ENCODE data around the gene TNFAIP8L2.
"Not testable (repeated sequence)": the region's sequence is repeated elsewhere in the genome, so short reads cannot be mapped to it uniquely, and the experiment has no call there.

The TNFAIP8L2 gene

GRCh38 chr1:151193304-151193703 lies 36.9 kb downstream of the TNFAIP8L2 start:
- DNase-seq, result no peak

- no peak for DNase-seq
Observed at GRCh38 chr1:151193856-151194255, 37.4 kb downstream of the TNFAIP8L2 start.

GRCh38 chr1:151194894-151195594 lies 38.6 kb downstream of the TNFAIP8L2 start:
- DNase-seq, result peak; percentile 14 to 33

GRCh38 chr1:151196292-151196800 lies 39.9 kb downstream of the TNFAIP8L2 start:
- peak; percentile 82 to 93 for DNase-seq

GRCh38 chr1:151197863-151198253 lies 41.4 kb downstream of the TNFAIP8L2 start:
- no peak for DNase-seq

GRCh38 chr1:151198254-151199127 lies 42.0 kb downstream of the TNFAIP8L2 start, which contains the start of gene PIP5K1A:
Gene PIP5K1A, plus strand, starts transcription at chr1:151198552. Its CDS starts 445 bp downstream, at chr1:151198997.
- DNase-seq, result peak; percentile 99 to 100

- DNase-seq, result peak; percentile 18 to 39
Observed at GRCh38 chr1:151199873-151200581, 43.6 kb downstream of the TNFAIP8L2 start.

- DNase-seq, result not testable (repeated sequence)
Observed at GRCh38 chr1:151205381-151205965, 49.0 kb downstream of the TNFAIP8L2 start.
